A549 (cell line): ENCODE measurements around the gene CFAP61.

ENCODE experiments used
- ATOH8 ChIP-seq: fragments of 250-450 bp; sonication (Bioruptor Pico); IDR thresholded peaks from 2 replicates; pipeline ENCODE4 v1.5.0; 2020; ENCODE audit warnings: low read depth, mild to moderate bottlenecking, moderate library complexity
- BHLHE40 ChIP-seq: IDR thresholded peaks from 2 replicates; pipeline ENCODE4 v1.6.1; 2012; ENCODE audit warnings: low read depth, low read length, inconsistent platforms
- CBX2 ChIP-seq: fragments of 200-600 bp; sonication (generic); IDR thresholded peaks from 2 replicates; pipeline ENCODE4 v1.6.1; 2016; ENCODE audit warnings: low read depth, mild to moderate bottlenecking, borderline replicate concordance
- CEBPB ChIP-seq, 2 experiments: fragments of >200 bp in 1 of 2; sonication (Bioruptor Twin) in 1 of 2; formaldehyde crosslinking in 1 of 2; IDR thresholded peaks; 2 replicates each; pipeline ENCODE4 v1.6.1; 2012 to 2016
- CTCF ChIP-seq: fragments of >200 bp; sonication (Bioruptor Twin); formaldehyde crosslinking; IDR thresholded peaks from 3 replicates; pipeline ENCODE4 v1.5.1; 2016
- EHMT2 ChIP-seq: fragments of 200-600 bp; sonication (generic); IDR thresholded peaks from 2 replicates; pipeline ENCODE4 v1.6.1; 2016; ENCODE audit warnings: antibody characterized with exemption, low read depth, mild to moderate bottlenecking, moderate library complexity
- EP300 ChIP-seq, 2 experiments: fragments of >200 bp; sonication (Bioruptor Twin); formaldehyde crosslinking; IDR thresholded peaks; 2 replicates in 1 of 2; 3 replicates in 1 of 2; pipeline ENCODE4 v1.6.1; 2016 to 2017
- JUN ChIP-seq, 2 experiments: fragments of >200 bp; sonication (Bioruptor Twin); formaldehyde crosslinking; IDR thresholded peaks; 2 replicates in 1 of 2; 3 replicates in 1 of 2; pipeline ENCODE4 v1.6.1; 2016 to 2017
- JUNB ChIP-seq: fragments of >200 bp; sonication (Bioruptor Twin); formaldehyde crosslinking; IDR thresholded peaks from 2 replicates; pipeline ENCODE4 v1.6.1; 2016
- MYC ChIP-seq: IDR thresholded peaks from 2 replicates; pipeline ENCODE4 v1.6.1; 2012; ENCODE audit warnings: mild to moderate bottlenecking, inconsistent platforms, low read length, improper control_type of control experiment, borderline replicate concordance
- POLR2A ChIP-seq: IDR thresholded peaks from 2 replicates; pipeline ENCODE4 v1.6.1; 2012; ENCODE audit warnings: mild to moderate bottlenecking, low read length
- RAD21 ChIP-seq, 2 experiments: fragments of >200 bp in 1 of 2; sonication (Bioruptor Twin) in 1 of 2; formaldehyde crosslinking in 1 of 2; IDR thresholded peaks in 1 of 2; conservative IDR thresholded peaks in 1 of 2; 2 replicates in 1 of 2; 3 replicates in 1 of 2; pipeline ENCODE4 v1.6.1; 2012 to 2018; ENCODE audit warnings: inconsistent platforms in 1 of 2
- REST ChIP-seq: fragments of 200-600 bp; sonication (generic); IDR thresholded peaks from 2 replicates; pipeline ENCODE4 v1.6.1; 2016; ENCODE audit warnings: antibody characterized with exemption, mild to moderate bottlenecking, moderate library complexity

DNA sequence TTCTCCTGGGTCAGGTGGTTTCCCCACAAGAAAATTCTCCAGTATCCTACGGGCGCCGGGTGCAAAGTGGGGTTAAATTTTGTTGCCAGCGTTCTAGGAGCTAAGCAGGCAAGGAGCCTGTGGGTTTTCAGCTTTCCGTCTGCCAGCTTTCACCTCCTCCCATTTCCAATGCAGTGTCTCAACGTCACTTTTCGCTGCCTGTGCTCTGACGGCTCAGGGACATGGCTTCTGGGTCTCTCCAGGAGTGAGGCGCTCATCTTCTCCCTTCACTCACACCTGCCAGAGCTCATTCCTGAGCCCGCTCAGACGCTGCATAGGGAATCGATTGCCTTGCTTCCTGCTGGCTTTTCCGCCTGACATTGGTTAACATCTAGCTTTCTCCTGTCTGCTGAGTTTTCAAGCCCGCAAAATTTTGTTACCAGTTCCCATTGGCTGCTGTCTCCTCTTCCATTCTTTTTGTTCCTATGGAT, 42.5 kb upstream of the CFAP61 start:
- TF ChIP-seq CEBPB (IDR thresholded peaks at IDR 0.05) (no peak), EP300 (IDR thresholded peaks at IDR 0.05) (no peak), JUNB (no peak), CTCF (no peak), RAD21 (conservative IDR thresholded peaks at IDR 0.05 in 1 of 2, IDR thresholded peaks at IDR 0.05 in 1 of 2) (no peak), JUN (IDR thresholded peaks at IDR 0.05) (no peak), REST (no peak), CBX2 (no peak), POLR2A (no peak), MYC (no peak), ATOH8 (CRISPR knock-in tag) (no peak), BHLHE40 (no peak), EHMT2 (no peak)
